BE2C (cell line): ENCODE measurements around the gene FAM193A.

Experiments used
- DNase-seq: peaks from one replicate; pipeline ENCODE4 v3.0.0-alpha.2; 2020
- H3K27me3 ChIP-seq: fragments of 250-450 bp; sonication (Bioruptor Pico); 2 replicates; pipeline ENCODE4 v1.5.1; 2020; ENCODE audit warnings: mild to moderate bottlenecking
- H3K36me3 ChIP-seq: fragments of 250-450 bp; sonication (Bioruptor Pico); 2 replicates; pipeline ENCODE4 v1.5.1; 2020; ENCODE audit warnings: mild to moderate bottlenecking
- H3K4me1 ChIP-seq: fragments of 250-450 bp; sonication (Bioruptor Pico); 2 replicates; pipeline ENCODE4 v1.5.1; 2020
- H3K4me3 ChIP-seq: 2 replicates; pipeline ENCODE4 v1.5.1; 2011; ENCODE audit warnings: low read depth, low read length
- H3K9me3 ChIP-seq: fragments of 250-450 bp; sonication (Bioruptor Pico); 2 replicates; pipeline ENCODE4 v1.5.1; 2020
- TF ChIP-seq, protein P1 (sequence below): IDR thresholded peaks from 2 replicates; pipeline ENCODE4 v1.5.1; 2012; ENCODE audit warnings: mild to moderate bottlenecking, low read depth, low read length

The FAM193A gene

DNA sequence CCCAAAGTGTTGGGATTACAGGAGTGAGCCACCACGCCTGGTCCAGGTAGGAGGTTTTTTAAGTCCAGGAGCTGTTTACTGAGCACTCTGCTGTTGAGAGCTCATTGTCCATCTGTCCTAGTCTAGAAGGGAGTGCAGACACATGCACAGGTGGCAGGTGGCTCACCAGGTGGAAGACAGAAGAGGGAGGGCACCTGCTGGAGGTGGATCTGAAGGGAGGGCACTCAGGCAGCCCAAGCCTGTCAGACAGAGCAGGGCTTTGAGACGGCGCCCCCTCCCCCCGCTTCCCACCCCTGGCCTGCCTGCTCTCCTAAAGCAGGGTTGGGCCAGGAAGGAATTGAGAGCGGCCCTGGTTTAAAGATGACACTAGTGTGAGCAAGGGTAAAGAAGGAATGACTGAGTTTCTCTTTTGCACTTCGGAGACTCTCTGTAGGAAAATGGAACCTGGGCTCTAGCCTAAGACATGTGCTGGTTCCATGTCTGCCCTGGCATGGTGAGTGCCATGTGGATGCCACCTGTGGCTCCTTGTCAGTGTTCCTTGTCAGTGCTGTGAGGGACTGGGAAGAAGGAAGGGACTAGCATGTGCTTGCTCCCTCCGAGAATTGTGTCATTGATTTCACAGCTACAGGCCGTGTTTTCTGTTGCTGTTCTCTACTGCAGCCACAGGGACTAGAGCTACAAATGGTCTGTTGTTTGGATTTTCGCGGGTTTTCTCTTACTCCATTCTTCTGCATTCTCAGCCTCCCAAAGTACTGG, 111.1 kb downstream of the FAM193A start:
- peaks cover 68% of the 10 kb centered on the region for H3K36me3 ChIP-seq

DNA sequence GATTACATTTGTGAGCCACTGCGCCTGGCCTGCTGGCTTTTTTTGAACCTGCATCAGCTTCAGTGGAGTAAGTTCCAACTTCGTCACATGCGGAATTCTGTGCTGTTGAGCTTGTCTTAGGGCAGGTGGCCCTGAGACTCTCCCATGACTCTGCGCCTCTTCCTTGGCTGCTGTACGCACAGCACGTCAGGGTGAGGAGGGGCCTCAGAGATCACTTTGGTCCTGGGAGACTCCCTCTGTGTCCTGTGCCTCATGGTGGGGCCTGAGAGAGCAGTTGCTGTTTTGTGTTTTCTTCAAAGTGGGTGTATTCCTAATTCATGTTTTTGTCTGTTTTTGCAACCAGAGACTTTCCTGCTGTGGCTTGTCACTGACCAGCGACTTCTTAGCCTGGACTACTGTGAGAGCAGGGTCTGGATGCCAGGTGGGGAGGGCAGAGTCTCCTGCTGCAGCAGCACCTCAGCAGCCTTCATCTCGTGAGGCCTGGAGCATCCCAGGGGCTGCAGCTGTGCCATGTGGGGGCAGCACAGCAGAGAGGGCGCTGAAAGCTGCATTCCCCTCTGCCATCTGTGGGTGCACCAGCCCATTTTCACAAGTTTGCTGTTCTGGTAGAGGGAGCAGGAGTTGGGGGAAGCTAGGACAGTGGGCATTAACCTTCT, 111.8 kb downstream of the FAM193A start:
- no peak for DNase-seq
- TF ChIP-seq, protein P1, sequence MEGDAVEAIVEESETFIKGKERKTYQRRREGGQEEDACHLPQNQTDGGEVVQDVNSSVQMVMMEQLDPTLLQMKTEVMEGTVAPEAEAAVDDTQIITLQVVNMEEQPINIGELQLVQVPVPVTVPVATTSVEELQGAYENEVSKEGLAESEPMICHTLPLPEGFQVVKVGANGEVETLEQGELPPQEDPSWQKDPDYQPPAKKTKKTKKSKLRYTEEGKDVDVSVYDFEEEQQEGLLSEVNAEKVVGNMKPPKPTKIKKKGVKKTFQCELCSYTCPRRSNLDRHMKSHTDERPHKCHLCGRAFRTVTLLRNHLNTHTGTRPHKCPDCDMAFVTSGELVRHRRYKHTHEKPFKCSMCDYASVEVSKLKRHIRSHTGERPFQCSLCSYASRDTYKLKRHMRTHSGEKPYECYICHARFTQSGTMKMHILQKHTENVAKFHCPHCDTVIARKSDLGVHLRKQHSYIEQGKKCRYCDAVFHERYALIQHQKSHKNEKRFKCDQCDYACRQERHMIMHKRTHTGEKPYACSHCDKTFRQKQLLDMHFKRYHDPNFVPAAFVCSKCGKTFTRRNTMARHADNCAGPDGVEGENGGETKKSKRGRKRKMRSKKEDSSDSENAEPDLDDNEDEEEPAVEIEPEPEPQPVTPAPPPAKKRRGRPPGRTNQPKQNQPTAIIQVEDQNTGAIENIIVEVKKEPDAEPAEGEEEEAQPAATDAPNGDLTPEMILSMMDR = no peak
- no peaks in the 10 kb centered on the region for H3K4me1 ChIP-seq
- no peak overlapping the region for H3K4me3 ChIP-seq
- peaks cover 65% of the 10 kb centered on the region for H3K36me3 ChIP-seq
- no peaks in the 10 kb centered on the region for H3K9me3 ChIP-seq
- H3K27me3 ChIP-seq = no peaks in the 10 kb centered on the region

More for the DNA sequence above, 111.1 kb downstream of the FAM193A start:
- TF ChIP-seq, protein P1 = no peak
- no peak for DNase-seq
- no peak overlapping the region for H3K4me3 ChIP-seq
- H3K4me1 ChIP-seq = no peaks in the 10 kb centered on the region
- no peaks in the 10 kb centered on the region for H3K27me3 ChIP-seq
- no peaks in the 10 kb centered on the region for H3K9me3 ChIP-seq

DNA sequence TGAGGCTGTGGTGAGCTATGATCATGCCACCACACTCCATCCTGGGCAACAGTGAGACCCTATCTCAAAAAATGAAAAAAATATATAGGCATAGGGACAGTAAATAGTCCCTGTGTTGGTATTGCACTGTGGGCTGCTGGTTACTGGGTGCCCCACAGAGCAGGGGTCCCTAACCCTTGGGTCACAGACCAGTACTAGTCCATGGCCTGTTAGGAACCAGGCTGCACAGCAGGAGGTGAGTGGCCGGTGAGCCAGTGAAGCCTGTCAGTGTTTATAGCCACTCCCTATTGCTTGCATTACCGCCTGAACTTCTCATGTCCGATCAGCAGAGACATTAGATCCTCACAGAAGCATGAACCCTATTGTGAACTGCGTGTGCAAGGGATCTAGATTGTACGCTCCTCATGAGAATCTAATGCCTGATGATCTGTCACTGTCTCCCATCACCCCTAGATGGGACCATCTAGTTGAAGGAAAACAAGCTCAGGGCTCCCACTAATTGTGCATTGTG, 113.2 kb downstream of the FAM193A start:
- Histone ChIP-seq H3K4me1 (no peaks in the 10 kb centered on the region), H3K36me3 (peaks cover 57% of the 10 kb centered on the region), H3K9me3 (no peaks in the 10 kb centered on the region; the same call in 1 of the 2 replicates), H3K4me3 (no peak overlapping the region), H3K27me3 (no peaks in the 10 kb centered on the region)
- TF ChIP-seq, protein P1 = no peak
- no peak for DNase-seq

DNA sequence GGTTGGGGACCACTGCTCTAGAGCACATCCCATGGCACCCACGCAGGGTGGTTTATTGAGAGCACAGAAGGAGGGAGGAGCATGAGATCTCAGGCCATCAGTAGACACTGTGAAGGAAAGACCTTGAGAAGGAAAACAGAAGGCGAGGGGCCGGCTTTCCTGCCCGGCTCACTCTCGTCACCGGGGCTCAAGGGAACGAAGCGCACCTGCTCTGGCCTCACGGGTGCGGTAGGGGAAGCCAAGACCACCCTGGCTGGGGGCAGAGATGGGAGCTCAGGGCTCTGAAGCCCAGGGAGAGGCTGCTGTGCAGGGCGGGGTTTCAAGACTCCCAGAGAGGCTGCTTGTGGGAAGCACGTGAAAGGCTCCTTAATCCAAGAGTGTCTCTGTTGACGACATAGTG, 113.8 kb downstream of the FAM193A start:
- H3K4me1 ChIP-seq = no peaks in the 10 kb centered on the region
- TF ChIP-seq, protein P1 = no peak
- no peaks in the 10 kb centered on the region; the same call in 1 of the 2 replicates for H3K9me3 ChIP-seq
- H3K36me3 ChIP-seq = peaks cover 59% of the 10 kb centered on the region
- no peak overlapping the region for H3K4me3 ChIP-seq
- no peaks in the 10 kb centered on the region for H3K27me3 ChIP-seq
- no peak for DNase-seq

DNA sequence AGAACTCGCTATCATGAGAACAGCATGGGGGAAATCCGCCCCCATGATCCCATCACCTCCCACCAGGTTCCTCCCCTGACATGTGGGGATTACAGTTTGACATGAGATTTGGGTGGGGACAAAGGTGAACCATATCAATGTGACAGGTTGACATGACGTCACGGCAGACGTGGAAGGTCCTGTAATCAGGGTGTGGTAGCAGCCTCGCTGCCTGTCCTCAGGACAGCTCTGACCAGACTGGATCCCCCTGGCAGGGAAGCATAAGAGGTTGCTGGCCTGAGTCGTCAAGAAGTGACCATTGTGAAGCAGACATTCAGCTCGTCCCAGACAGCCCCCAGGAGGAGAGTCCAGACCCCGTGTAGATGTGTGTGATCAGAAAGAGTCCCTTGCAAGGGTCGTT, 115.1 kb downstream of the FAM193A start:
- H3K4me1 ChIP-seq = no peaks in the 10 kb centered on the region
- no peaks in the 10 kb centered on the region; the same call in 1 of the 2 replicates for H3K9me3 ChIP-seq
- H3K27me3 ChIP-seq = no peaks in the 10 kb centered on the region
- DNase-seq = no peak
- TF ChIP-seq, protein P1 = no peak
- H3K4me3 ChIP-seq = no peak overlapping the region
- H3K36me3 ChIP-seq = peaks cover 55% of the 10 kb centered on the region

DNA sequence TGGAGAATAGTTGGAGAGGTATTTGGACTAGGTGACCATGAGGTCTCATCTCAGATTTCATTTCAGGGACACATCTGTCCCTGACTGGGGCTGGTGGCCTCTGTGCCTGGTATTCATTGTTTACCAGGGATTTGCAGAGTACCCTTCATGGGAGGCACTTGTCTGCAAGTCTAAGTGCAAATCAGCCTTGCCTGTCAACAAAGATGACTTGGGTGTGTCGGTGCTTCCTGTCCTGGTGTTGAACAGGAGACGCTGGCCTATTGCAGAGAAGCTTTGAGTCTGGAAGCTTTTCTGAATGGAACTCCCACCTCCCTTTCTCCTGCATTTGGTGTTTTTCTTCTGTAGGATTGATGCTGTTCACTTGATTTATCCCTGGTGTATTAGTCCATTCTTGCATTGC, 115.6 kb downstream of the FAM193A start:
- Histone ChIP-seq H3K27me3 (no peaks in the 10 kb centered on the region), H3K9me3 (no peaks in the 10 kb centered on the region; the same call in 1 of the 2 replicates), H3K36me3 (peaks cover 50% of the 10 kb centered on the region), H3K4me1 (no peaks in the 10 kb centered on the region), H3K4me3 (no peak overlapping the region)
- TF ChIP-seq, protein P1 = no peak
- no peak for DNase-seq
